ENCODE measurements around the gene CXCR2.

GRCh38 chr2:218093879-218094278 lies 31.9 kb upstream of the CXCR2 start:
- TF ChIP-seq, protein P1, sequence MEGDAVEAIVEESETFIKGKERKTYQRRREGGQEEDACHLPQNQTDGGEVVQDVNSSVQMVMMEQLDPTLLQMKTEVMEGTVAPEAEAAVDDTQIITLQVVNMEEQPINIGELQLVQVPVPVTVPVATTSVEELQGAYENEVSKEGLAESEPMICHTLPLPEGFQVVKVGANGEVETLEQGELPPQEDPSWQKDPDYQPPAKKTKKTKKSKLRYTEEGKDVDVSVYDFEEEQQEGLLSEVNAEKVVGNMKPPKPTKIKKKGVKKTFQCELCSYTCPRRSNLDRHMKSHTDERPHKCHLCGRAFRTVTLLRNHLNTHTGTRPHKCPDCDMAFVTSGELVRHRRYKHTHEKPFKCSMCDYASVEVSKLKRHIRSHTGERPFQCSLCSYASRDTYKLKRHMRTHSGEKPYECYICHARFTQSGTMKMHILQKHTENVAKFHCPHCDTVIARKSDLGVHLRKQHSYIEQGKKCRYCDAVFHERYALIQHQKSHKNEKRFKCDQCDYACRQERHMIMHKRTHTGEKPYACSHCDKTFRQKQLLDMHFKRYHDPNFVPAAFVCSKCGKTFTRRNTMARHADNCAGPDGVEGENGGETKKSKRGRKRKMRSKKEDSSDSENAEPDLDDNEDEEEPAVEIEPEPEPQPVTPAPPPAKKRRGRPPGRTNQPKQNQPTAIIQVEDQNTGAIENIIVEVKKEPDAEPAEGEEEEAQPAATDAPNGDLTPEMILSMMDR (tag by site-specific recombination; IDR thresholded peaks at IDR 0.05): no peak
- TF ChIP-seq ZNF223 (tag by site-specific recombination; IDR thresholded peaks at IDR 0.05) (no peak), ZNF561 (tag by site-specific recombination; IDR thresholded peaks at IDR 0.05; ENCODE audit: borderline replicate concordance) (no peak), ZNF692 (tag by site-specific recombination; IDR thresholded peaks at IDR 0.05) (no peak), ZNF121 (tag by site-specific recombination; IDR thresholded peaks at IDR 0.05) (no peak), TSHZ1 (tag by site-specific recombination; IDR thresholded peaks at IDR 0.05; ENCODE audit: borderline replicate concordance) (no peak), ZNF510 (tag by site-specific recombination; IDR thresholded peaks at IDR 0.05; ENCODE audit: insufficient replicate concordance) (no peak)

All from HEK293 (cell line).